ENCODE measurements around the gene MZF1.
"Not testable (repeated sequence)": the region's sequence is repeated elsewhere in the genome, so short reads cannot be mapped to it uniquely, and the experiment has no call there.

The MZF1 gene

DNA sequence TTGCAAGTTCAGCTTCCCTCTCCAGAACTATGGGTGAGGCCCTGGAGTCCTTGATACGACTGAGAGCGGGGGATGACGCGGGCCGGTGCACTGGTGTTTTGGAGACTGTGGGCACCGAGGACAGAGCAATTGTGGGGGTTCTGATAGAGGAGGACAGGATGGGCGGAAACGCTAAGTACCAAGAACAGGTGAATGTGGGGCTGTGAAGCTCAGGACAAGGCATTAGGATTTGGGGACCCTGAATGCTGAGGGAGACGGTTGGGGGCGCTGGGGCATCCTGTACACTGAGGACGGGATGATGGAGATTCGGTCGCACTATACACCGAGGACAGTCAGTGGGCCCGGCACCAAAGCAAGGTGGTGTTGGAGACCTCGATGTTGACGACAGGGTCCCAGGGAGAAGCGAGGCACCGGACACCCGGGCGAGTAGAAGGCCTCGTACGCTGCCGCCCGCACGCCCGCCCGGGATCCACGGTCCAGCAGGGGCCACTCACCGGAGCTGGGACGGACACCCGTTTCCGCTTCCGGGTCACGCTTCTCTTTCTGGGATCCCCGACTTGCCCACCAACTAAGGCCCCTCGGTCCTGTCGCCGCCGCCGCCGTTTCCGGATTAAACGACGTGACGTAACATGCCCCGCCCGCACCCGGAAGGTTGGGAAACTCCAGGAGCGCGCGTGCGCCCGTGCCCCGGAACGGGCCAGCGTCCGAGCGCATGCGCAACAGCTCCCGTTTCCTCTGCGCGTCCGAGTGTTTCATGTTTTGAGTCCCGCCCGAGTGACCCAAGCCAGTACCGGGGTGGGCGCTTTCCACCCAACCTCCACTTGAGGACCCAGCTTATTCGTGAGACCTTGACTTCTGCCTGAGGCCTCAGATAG, 18.4 kb downstream of the MZF1 start, which contains the start of gene CHMP2A:
TSS of gene CHMP2A (minus strand) at position 612 of the 875 bp plus-strand sequence. CDS start 893 bp downstream, outside the sequence.
- DNase-seq, result peak; percentile 98

DNA sequence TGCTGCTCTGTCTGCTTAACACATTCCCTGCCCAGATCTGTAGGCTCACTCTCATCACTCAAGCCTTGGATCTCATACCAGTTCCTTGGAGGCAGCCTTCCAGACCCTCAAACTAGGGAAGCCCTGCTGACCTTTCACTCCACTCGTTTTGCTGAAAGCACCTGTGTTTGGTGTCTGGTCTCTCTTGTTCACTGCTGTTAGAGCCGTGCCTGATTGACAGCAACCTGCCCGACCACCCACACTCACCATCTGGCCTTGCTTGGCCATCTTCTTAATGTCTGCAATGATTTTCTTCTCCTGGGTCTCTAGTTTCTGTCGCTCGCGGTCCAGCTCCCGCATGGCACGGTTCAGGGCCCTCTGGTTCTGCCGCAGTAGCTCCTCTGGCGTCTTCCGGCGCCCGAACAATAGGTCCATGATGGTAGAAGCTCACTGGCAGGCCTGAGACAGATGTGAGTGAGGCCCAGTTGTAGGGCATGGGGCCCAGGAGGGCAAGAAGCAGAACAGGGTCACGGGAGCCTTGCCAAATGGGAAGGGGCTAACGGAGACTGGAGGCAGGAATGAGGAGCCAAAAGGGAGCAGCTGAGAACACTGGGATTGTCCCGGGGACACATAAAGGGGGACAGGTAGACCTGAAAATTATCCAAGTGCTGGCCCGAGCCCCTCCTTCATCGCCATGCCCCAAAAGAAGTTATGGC, 19.2 kb downstream of the MZF1 start:
- no peak for DNase-seq

DNA sequence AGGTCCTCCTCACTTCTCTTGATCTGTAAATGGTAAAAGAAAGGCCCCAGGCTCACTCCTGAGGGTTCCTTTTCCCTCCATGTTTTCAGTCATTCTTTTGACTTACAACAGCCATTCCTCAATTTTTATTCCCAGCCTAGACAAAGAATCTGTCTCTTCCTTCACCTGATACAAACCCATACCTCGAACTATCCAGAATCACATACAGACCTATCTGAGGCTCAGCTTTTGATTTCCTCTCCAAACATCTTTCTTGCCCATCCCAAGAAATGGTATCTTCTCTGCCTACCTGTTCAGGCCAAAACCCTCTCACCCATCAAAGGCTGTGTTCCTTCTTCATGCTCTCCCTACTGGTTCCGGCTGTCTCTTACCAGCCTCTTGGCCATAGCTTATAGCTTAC, 20.5 kb downstream of the MZF1 start:
- DNase-seq, result no peak

DNA sequence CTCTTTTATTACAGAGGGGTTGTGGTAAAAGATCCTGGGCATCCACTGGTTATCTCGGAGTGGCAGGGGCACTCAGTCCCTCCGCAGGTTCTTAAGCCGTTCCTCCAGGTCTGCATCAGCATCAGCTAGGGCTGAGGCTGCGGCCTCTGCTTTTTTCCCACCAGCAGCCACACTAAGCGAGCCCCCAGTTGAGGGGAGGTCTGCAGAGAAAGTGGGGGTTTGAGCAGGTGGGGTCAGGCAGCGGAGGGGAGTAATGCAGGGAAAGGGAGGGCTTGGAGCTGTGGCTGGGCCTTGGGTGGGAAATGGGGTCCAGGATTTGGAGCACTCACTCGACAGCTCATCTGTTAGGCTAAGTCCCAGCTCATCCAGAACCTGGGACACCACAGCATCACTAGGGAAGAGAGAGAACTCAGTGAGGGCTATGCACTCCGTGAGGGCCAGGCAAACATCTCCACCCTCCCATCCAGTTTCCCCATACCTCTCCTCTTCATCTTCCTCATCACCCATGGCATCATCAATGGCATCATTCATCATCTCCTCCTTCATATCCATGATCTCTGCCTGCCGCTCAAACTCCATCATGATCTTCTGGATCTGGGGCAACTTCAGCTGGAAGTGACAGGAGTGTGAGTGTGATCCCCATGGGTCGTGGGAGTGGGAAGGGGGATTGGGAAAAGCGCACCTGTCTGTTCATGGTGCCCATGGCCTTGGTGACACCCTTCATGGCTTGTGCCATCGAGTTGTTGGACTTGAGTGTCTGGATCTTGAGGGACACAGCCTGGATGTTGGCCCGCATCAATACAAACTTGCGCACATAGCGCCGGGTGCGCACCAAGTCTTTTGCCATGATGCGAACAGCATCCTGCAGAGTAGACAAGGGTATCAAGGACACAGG, 21.3 kb downstream of the MZF1 start:
- DNase-seq, result no peak

DNA sequence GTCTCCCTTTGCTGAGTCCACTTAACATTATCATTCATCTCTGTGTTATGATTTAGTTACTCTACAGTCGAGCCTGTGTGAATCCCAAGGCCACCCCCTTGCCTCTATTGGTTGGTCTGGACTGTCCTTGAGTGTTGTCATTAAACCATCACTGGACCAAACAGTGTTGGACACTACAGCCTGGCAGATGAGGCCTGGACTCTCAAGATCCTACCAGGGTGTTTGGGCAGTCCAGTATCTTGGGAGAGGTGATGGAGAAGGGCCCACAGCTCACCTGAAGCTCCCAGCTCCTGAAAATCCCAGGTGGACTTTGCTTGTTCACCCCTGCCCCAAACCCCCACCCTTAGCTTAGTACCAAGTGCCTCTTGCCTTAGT, 22.0 kb downstream of the MZF1 start:
- no peak for DNase-seq

DNA sequence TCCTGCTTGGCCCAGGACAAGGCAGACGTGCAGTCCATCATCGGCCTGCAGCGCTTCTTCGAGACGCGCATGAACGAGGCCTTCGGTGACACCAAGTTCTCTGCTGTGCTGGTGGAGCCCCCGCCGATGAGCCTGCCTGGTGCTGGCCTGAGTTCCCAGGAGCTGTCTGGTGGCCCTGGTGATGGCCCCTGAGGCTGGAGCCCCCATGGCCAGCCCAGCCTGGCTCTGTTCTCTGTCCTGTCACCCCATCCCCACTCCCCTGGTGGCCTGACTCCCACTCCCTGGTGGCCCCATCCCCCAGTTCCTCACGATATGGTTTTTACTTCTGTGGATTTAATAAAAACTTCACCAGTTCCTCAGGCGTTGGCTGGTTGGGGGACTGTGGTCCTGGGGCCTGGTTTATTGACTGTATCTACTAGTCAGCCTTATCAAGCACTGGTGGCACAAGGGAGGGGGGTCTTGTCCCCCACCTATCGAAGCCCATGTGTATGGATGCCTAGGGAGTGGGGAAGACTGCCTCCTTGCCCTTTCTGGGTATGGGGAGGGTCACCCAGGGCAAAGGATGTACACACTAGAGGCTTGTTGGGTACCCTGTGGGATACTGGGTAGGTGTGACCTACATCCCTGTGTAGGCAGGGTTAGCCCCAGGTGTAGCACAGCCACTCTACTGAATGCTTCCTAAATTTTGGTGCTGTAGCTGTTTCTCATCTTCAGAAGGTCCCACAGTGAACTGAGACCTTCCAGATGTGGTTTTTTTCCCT, 22.6 kb downstream of the MZF1 start:
- DNase-seq, result no peak

DNA sequence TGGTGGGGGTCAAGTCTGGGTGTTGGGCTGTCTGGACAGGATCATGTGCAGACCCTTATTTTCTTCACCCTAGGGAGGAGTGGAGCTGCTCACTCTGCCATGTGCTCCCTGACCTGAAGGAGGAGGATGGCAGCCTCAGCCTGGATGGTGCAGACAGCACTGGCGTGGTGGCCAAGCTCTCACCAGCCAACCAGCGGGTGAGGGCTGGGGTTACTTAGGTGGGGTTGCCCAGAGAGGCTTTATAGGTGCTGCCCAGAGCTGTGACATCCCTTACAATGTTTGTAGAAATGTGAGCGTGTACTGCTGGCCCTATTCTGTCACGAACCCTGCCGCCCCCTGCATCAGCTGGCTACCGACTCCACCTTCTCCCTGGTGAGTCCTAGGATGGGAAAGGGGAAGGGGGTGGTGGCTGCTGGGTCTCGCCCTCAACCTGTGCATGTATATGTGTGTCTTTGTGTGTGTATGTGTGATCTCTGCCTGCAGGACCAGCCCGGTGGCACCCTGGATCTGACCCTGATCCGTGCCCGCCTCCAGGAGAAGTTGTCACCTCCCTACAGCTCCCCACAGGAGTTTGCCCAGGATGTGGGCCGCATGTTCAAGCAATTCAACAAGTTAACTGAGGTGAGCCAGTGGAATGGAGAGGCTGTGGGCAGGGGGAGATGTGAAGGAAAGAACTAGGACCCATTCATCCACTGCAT, 23.3 kb downstream of the MZF1 start:
- DNase-seq, result no peak

DNA sequence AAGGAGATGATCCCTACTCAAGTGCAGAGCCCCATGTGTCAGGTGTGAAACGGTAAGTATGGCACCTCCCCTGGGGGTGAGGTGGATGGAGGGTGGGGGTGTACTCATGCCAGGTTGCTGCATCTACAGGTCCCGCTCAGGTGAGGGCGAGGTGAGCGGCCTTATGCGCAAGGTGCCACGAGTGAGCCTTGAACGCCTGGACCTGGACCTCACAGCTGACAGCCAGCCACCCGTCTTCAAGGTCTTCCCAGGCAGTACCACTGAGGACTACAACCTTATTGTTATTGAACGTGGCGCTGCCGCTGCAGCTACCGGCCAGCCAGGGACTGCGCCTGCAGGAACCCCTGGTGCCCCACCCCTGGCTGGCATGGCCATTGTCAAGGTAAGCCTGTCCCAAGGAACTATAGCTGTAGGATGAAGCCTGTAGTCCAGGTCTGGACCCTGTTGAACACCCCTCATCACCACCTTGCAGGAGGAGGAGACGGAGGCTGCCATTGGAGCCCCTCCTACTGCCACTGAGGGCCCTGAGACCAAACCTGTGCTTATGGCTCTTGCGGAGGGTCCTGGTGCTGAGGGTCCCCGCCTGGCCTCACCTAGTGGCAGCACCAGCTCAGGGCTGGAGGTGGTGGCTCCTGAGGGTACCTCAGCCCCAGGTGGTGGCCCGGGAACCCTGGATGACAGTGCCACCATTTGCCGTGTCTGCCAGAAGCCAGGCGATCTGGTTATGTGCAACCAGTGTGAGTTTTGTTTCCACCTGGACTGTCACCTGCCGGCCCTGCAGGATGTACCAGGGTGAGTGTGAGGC, 24.1 kb downstream of the MZF1 start:
- DNase-seq, result no peak

DNA sequence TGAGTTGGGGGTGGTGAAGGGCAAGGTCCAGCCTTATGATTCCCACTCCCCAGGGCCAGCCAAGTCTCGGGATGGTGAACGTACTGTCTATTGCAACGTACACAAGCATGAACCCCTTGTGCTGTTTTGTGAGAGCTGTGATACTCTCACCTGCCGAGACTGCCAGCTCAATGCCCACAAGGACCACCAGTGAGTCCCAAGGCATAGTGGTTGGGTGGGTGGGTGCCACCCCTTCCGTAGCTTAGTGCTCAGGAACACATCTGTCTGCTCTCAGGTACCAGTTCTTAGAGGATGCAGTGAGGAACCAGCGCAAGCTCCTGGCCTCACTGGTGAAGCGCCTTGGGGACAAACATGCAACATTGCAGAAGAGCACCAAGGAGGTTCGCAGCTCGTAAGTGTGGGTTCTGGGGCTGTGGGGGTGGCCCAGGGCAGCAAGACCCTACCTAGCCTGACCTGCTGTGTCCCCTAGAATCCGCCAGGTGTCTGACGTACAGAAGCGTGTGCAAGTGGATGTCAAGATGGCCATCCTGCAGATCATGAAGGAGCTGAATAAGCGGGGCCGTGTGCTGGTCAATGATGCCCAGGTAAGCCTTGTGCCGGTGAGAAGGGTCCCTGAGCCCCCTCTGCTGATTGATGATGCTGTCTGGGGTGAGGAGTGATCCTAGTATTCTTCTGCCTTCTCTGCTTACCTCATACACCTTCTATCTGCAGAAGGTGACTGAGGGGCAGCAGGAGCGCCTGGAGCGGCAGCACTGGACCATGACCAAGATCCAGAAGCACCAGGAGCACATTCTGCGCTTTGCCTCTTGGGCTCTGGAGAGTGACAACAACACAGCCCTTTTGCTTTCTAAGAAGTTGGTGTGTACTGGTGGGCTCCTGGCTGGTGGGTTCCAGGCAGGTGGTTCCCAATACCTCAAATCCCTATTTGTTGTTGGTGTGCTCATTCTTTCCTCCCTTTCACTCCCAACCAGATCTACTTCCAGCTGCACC, 25.5 kb downstream of the MZF1 start:
- no peak for DNase-seq

DNA sequence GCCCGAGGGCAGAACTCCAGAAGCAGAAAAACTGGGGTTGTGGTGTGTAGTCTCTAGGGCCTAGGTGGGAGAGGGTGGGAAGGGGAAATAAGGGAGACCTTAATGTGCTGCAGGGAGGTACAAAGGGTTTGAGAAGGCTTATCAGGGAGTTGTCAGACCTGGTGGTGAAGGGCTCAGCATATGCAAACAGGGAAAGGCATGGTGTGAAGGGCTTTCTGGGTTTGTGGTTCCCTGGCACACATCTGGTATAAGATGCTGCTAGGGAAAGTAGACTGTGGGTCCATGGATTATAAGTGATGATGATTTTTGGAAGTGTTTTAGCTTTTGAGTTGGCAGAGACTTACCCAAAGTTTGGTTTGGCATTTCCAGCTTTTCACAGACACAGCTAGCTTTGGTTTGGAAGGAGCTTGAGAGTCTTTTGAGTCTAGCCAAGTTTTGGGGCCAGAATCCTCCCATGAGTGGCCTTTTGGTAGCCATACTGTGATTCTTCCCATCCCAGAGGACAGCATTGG, 27.1 kb downstream of the MZF1 start:
- no peak for DNase-seq

DNA sequence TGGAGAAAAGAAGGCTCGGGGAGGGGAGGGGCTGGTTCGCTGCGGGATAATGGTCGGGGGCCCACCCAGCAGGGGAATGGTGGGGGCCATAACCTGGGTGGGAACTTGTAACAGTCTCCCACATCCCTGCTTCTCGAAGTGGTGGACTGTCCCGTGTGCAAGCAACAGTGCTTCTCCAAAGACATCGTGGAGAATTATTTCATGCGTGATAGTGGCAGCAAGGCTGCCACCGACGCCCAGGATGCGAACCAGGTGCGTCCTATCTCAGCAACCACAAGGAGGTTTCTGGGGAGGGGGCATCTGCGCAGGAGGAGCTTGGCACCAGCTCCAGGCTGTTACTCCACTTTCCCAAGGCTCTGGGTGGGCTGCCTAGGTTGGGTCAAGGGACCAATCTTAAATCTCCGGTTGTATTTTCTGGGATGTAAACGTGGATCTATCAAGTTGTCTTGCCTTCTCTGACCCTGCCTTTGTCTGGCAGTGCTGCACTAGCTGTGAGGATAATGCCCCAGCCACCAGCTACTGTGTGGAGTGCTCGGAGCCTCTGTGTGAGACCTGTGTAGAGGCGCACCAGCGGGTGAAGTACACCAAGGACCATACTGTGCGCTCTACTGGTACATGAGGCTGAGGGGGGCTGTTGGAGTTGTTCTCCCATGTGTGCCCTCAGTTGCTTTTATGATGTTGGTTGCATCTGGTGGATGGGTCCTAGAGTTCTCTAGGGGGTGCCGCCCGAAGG, 27.7 kb downstream of the MZF1 start:
- no peak for DNase-seq

DNA sequence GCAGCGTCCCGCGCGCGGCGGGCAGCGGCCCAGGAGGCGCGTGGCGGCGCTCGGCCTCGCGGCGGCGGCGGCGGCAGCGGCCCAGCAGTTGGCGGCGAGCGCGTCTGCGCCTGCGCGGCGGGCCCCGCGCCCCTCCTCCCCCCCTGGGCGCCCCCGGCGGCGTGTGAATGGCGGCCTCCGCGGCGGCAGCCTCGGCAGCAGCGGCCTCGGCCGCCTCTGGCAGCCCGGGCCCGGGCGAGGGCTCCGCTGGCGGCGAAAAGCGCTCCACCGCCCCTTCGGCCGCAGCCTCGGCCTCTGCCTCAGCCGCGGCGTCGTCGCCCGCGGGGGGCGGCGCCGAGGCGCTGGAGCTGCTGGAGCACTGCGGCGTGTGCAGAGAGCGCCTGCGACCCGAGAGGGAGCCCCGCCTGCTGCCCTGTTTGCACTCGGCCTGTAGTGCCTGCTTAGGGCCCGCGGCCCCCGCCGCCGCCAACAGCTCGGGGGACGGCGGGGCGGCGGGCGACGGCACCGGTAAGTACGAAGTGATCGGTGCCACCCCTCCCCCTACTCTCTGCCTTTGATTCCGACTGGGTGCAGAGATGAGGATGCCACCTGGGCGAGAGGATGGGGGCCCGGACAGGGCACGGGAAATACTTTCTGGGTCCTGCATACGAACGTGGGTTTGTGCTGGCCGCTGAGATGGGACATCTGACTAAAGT, 28.4 kb downstream of the MZF1 start:
- no peak for DNase-seq

DNA sequence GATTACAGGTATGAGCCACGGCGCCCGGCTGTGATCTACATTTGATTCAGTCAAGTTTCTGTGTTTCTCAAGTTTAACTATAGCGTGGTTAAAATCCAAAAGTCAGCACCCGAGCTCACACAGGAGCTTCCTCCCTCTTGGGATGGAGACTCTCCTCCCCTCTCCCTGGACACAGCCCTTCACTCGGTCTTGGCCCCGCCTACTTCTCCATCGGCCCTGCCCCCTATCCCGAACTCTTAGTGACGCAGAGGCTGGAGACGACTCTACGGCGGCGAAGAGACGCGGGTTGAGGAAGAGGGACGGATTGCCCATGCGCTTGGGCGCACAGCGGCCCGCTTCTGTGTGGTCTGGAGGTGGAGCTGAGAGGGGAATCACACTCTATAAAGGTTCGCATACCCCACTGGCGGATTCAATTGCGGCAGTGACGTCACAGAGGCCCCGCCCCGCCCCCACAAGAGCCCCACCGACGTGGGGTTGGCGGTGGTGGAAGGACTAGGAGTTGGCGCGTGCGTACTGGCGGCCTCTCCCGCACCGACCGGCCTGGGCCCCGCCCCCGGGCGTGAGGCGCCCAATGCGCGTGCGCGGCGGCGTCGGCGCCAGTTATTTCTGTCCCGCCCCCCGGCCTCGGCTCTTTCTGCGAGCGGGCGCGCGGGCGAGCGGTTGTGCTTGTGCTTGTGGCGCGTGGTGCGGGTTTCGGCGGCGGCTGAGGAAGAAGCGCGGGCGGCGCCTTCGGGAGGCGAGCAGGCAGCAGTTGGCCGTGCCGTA, 29.1 kb downstream of the MZF1 start, which contains the start of gene TRIM28:
TSS of gene TRIM28 (plus strand) at position 239 of the 765 bp plus-strand sequence. CDS start 694 bp downstream, outside the sequence.
- peak; percentile 100 for DNase-seq

DNA sequence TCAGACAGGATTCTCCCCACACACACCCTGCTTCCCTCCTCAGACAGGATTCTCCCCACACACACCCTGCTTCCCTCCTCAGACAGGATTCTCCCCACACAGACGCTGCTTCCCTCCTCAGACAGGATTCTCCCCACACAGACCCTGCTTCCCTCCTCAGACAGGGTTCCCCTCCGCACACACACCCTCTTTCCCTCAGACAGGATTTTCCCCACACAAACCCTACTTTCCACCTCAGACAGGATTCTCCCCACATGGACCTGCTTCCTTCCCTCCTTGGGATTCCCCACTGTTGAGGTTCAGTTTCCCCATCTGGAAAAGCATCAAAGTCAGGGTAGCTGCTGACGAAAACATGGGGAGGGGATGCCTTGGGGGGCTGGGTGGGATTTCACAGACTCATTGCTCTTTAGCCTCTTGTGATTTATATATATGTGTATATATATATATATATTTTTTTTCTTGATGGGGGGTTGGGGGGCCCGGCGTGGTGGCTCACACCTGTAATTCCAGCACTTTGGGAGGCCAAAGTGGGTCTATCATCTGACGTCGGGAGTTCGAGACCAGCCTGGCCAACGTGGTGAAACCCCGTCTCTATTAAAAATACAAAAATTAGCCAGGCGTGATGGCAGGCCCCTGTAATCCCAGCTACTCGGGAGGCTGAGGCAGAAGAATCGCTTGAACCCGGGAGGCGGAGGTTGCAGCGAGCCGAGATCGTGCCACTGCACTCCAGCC, 30.3 kb downstream of the MZF1 start:
- DNase-seq, result not testable (repeated sequence)

DNA sequence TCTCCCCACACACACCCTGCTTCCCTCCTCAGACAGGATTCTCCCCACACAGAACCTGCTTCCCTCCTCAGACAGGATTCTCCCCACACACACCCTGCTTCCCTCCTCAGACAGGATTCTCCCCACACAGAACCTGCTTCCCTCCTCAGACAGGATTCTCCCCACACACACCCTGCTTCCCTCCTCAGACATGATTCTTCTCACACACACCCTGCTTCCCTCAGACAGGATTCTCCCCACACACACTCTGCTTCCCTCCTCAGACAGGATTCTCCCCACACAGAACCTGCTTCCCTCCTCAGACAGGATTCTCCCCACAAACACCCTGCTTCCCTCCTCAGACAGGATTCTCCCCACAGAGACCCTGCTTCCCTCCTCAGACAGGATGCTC, 34.0 kb downstream of the MZF1 start:
- DNase-seq, result not testable (repeated sequence)
